HTERT RPE-1 (cell line): ENCODE measurements around the gene CCDC141.

Experiments
- in situ Hi-C: fragments of 300-500 bp; cut with MboI; formaldehyde crosslinking; loops from 4 replicates; pipeline ENCODE4 v1.14.3; 2020; ENCODE audit warnings: low sequenced_read_pairs

Gene CCDC141

GRCh38 chr2:178874529-178875240, 175.3 kb downstream of the CCDC141 start:
- in situ Hi-C loops = no loop called here

GRCh38 chr2:178873912-178874311, 176.0 kb downstream of the CCDC141 start:
- in situ Hi-C loops = no loop called here

GRCh38 chr2:178871536-178871935, 178.4 kb downstream of the CCDC141 start:
- in situ Hi-C loops = no loop called here

- in situ Hi-C loops = no loop called here
Measured at GRCh38 chr2:178870703-178871102, 179.2 kb downstream of the CCDC141 start.

- in situ Hi-C loops = no loop called here
Measured at GRCh38 chr2:178865999-178866398, 183.9 kb downstream of the CCDC141 start.

- in situ Hi-C loops = no loop called here
Measured at GRCh38 chr2:178865146-178865936, 184.6 kb downstream of the CCDC141 start.

- in situ Hi-C loops = no loop called here
Measured at GRCh38 chr2:178863856-178864620, 185.9 kb downstream of the CCDC141 start.

- in situ Hi-C loops = no loop called here
Measured at GRCh38 chr2:178863130-178863855, 186.6 kb downstream of the CCDC141 start.

- in situ Hi-C loops = no loop called here
Measured at GRCh38 chr2:178860551-178860950, 189.4 kb downstream of the CCDC141 start.

GRCh38 chr2:178859730-178860129, 190.2 kb downstream of the CCDC141 start:
- in situ Hi-C loops = no loop called here

GRCh38 chr2:178858896-178859625, 190.9 kb downstream of the CCDC141 start:
- in situ Hi-C loops = no loop called here

GRCh38 chr2:178855151-178855550, 194.8 kb downstream of the CCDC141 start:
- in situ Hi-C loops = no loop called here

GRCh38 chr2:178848335-178848734, 201.6 kb downstream of the CCDC141 start:
- in situ Hi-C loops = no loop called here

- in situ Hi-C loops = no loop called here
Measured at GRCh38 chr2:178846458-178846802, 203.5 kb downstream of the CCDC141 start.

- in situ Hi-C loops = no loop called here
Measured at GRCh38 chr2:178845566-178846457, 204.1 kb downstream of the CCDC141 start.

GRCh38 chr2:178844701-178845100, 205.2 kb downstream of the CCDC141 start:
- in situ Hi-C loops = no loop called here

- in situ Hi-C loops = no loop called here
Measured at GRCh38 chr2:178844269-178844668, 205.7 kb downstream of the CCDC141 start.

GRCh38 chr2:178843697-178844096, 206.2 kb downstream of the CCDC141 start:
- in situ Hi-C loops = no loop called here

- in situ Hi-C loops = no loop called here
Measured at GRCh38 chr2:178836807-178837206, 213.1 kb downstream of the CCDC141 start.
